Endometrium (tissue), 2 donors: Measurements from ENCODE around the gene TRIM38.
"Not testable (repeated sequence)": the region's sequence is repeated elsewhere in the genome, so short reads cannot be mapped to it uniquely, and the experiment has no call there.

Experiments used
- FAIRE-seq: peaks from 2 replicates; lab custom pipeline; 2012; peaks lifted over from hg19 to GRCh38; lab: Jason Lieb, UNC
- donor health status: control.
- donor health status: control.

TRIM38 gene

DNA sequence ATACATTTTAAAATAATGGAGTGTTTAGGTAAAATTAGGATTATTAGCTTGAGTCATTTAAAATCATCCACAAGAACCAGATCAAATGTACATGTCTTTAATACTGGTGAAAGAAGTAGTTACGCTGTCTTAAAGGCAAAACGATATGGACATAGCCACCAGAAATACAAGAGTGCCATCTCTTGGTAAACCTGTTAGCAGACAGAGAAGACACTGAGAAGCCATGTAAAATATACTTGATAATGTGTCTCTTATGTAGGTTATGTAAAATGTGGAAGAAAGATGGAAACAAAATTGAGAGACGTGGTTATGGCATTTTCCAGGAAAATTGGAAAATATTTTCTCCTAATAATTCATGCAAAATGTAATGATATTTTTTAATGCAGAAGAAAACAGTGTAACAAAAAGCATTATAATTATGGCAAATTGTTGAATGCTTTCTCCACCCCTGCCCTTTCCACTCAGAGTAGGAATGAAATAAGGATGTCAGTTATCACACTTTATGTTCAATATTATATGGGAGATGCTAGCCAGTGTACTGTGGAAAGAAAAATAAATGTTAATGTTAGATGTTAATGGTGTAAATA lies 19.9 kb upstream of the TRIM38 start:
- peak; percentile 77 for FAIRE-seq

DNA sequence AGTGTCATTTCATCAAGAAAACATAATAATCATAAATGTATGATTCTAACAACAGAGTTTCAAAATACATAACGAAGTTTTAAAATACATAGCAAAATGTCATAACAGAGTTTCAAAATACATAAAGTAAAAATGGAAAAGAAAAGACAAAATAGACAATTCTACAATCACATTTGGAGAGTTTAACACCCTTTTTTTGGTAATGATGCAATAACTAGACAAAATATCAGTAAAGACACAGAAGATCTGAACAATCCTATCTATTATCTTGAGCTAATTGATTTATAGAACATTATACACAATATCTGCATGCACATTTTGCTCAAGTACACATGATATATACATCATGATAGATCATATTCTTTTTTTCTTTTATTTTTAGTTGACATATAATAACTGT lies 18.7 kb upstream of the TRIM38 start:
- no peak for FAIRE-seq

DNA sequence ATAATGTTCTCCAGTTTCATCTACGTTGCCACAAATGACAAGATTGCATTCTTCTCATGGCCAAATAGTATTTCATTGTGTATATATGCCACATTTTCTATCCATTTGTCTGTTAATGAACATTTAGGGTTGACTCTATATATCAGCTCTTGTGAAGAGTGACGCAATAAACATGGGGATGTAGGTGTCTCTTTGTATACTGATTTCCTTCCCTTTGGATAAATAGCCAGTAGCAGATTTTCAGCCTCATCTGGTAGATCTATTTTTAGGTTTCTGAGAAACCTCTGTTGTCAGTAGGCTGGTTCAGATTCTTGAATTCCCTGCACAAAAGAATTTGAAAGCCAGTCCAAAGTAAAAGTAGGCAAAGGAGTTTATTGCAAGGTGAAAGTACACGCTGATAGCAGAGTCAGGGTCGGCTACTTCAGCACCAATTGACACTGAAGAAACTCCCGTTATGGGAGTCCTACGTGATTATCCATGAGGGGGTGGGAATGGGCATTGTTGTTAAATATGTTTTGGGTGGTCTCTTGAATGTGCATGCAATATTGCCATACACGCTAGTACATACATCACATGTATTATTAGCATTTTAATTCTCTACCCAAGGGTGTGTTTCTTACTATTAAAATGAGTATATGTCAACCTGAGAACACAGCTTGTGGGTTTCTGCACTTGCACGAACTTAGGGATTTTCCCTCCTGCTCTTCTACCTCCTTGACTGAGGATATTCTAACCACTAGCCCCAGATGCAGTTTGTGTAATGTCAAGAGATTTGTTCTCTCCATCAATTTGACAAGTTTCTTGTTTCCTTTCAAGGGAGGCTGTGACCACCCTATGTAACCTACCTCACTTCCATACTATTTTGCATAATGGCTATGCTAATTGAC lies 17.7 kb upstream of the TRIM38 start:
- no peak for FAIRE-seq

DNA sequence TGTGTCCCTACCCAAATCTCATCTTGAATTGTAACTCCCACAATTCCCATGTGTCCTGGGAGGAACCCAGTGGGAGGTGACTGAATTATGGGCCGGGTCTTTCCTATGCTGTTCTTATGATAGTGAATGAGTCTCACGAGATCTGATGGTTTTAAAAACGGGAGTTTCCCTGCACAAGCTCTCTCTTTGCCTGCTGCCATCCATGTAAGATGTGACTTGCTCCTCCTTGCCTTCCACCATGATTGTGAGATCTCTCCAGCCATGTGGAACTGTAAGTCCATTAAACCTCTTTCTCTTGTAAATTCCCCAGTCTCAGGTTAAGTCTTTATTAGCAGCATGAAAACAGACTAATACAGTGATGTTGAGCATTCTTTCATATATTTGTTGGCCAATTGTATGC lies 16.9 kb upstream of the TRIM38 start:
- FAIRE-seq: not testable (repeated sequence)

DNA sequence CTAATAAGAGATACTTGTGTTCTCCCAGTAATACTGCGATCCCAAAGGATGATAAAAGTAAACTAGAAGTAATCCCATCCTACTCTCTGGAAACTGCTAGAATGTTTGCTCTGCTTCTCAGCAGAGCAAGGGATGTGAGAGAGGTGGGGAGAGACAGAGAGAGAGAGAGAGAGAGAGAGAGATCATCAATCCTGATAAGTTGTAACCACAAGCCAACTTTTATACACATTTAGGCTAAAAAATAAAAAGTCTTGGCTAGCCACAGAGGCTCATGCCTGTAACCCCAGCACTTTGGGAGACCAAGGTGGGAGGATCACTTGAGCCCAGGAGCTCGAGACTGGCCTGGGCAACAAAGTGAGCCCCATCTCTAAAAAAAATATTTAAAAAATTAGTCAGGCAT lies 16.0 kb upstream of the TRIM38 start:
- no peak for FAIRE-seq

DNA sequence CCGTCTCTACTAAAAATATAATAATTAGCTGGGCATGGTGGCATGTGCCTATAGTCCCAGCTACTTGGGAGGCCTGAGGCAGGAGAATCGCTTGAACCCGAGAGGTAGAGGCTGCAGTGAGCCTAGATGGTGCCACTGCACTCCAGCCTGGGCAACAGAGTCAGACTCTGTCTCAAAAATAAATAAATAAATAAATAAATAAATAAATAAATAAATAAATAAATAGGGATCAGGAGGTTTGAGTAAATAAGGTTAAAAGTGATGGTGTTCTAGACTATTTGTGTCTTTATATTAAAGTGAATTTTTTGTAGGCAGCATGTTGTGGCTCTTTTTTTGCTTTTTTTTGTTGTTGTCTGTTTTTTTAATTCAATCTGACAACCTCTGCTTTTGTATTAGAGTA lies 15.1 kb upstream of the TRIM38 start:
- FAIRE-seq: not testable (repeated sequence)

DNA sequence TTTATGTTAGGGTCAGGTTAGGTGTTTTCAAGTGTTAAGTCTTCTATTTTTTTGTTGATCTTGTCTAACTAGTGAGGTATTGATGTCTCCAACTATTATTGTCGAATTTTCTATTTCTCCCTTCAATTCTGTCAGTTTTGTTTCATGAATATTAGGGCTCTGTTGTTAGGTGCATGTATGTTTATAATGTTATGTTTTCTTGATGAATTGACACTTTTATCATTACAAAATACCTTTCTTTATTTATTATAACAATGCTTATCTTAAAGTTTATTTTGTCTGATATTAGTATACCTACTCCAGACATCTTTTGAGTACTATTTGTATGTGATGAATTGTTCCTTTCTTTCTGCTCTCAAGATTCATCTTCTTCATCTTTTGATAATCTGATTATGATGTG lies 12.9 kb upstream of the TRIM38 start:
- no peak for FAIRE-seq

DNA sequence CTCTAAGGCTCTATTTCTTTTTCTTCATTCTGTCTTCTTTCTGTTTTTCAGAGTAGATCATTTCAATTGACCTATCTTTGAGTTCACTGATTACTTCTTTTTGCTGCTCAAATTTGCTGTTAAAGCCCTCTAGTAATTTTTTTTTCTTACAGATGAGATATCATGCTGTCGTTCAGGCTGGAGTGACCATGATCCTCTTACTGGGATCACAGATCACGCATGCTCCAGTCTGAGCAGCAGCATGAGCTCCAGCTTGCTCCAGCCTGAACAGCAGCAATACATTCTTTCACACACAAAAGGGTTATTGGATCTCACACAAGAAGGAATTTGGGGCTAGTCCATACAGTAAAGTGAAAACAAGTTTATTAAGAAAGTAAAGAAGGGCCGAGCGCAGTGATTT lies 12.3 kb upstream of the TRIM38 start:
- FAIRE-seq: no peak

DNA sequence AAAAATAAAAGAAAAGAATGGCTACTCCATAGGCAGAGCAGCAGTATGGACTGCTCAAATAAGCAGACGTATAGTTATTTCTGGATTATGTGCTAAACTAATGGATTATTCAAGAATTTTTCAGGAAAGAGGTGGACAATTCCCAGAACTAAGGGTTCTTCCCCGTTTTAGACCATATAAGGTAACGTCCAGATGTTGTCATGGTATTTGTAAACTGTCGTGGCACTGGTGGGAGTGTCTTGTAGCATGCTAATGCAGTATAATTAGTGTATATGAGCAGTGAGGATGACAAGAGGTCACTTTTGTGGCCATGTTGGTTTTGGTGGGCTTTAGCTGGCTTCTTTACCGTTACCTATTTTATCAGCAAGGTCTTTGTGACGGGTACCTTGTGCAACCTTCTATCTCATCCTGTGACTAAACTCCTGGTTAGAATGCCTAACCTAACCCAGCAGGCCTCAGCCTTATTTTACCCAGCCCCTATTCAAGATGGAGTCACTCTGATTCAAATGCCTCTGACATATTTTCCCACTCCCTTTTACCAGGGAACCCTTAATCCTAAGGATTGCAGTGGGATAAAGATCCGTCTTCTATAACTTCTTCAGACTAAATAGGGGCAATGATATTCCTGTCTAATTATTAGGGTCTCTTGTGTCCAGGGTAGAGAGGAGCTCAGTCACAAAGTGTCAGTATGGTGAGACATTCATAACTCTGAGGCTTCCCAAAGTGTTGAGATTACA lies 11.1 kb upstream of the TRIM38 start:
- no peak for FAIRE-seq

DNA sequence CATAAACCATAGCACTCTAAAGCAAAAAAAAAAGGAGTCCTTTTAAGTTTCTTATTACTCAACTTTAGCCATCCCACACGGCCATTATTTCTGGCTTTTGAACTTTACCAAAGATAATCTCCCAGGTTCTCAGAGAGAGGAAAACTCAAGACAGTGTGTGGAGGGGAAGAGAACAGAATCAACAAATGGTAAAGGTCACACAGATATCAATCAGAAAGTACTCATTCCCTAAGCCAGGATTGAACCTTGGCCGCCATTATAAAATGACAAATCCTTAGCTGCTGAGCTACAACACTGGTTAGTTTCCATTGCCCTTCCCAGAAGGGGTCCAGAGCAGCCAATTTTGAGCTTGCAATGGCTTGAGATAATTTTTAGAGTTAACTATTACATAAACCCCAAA lies 10.1 kb upstream of the TRIM38 start:
- no peak for FAIRE-seq

DNA sequence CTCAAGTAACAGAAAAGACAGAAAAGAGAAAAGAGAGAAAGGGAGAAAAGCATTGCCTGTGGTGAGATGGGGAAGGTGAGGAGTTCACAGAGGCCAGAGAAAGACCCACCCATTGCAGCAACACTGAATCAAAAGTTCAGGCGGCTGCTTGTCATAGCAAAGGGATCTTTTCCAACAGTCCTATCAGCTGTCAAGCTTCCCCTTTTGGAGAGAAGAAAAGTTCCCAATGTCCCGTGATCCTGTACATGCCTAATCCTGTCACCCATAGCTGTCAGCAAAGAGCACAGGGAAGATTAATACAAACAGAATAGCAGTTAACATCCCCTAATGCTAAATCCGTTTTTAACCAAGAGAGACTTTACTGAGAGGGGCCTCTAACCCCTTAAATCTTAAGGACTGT lies 8.9 kb upstream of the TRIM38 start:
- FAIRE-seq: no peak

DNA sequence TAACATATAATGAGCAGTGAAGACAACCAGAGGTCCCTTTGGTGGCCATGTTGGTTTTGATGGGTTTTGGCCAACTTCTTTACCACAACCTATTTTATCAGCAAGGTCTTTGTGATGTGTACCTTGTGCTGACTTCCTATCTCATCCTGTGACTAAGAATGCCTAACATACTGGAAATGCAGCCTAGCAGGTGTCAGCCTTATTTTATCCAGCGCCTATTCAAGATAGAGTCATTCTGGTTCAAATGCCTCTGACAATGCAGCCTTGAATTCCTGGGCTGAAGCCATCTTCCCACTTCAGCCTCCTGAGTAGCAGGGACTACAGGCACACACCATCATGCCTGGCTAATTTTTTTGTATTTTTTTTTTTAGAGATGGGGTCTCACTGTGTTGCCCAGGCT lies 7.8 kb upstream of the TRIM38 start:
- FAIRE-seq: no peak

DNA sequence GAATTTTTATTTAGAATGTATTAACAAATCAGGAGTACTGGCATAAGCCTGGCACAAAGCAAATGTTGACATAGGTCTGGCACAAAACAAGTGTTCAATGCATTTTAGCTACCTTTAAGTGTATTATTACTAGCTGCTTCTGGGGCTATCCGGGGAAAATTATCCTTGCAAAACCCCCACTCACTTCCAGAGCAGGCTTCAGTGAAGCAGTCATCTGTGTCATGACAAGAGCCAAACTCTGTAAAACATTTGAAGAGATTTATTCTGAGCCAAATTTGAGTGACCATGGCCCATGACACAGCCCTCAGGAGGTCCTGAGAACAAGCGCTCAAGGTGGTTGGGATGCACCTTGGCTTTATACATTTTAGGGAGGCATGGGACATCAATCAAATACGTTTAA lies 6.4 kb upstream of the TRIM38 start:
- FAIRE-seq: no peak

DNA sequence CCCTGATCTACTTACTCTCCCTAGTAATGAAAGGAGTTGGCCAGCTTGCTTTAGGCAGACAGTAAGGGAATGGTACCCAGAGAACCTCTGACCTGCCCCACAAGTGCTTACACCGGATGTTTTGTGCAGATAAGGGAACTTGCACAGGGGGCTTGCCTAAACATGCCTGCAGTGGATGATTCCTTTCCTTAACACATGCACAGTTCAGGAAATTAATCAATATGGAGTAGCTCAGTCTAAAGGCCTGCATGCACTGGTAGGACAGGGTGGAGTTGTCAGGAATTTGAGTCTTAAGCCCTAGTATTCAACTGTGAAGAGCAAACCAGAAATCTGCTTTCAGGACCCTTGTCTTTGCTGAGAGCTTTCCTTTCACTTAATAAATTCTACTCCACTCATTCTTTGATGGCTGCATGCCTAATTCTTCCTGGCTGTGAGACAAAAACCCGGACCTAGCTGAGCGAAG lies 3.9 kb upstream of the TRIM38 start:
- no peak for FAIRE-seq

DNA sequence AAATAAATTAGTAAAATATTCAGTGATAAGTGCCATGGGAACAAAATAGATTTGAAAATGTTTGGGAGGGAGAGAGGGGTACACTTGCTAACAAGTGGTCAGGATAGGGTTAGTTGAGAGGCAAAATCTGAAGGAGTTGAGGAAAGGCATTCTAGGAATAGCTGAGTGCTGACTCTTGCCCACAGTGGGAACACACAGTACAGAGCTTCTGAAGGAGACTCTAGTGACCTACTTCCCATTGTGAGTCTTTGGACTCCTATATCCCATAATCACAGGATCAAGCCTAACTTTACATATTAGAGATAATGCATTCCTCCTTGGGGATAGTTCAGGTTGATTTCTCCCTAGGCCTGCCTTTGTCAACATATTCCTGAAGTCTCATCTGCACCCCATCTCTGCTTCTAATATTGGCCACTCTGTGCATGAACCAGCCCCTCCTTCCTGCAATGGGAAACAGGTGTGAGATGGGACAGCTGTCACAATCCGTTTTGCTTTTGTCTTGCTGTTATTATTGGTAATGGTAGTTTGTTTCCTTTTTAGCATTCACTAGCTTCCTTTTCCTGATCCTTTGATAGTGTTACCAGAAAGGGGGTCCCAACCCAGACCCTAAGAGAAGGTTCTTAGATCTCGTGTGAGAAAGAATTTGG lies 2.6 kb upstream of the TRIM38 start:
- no peak for FAIRE-seq

DNA sequence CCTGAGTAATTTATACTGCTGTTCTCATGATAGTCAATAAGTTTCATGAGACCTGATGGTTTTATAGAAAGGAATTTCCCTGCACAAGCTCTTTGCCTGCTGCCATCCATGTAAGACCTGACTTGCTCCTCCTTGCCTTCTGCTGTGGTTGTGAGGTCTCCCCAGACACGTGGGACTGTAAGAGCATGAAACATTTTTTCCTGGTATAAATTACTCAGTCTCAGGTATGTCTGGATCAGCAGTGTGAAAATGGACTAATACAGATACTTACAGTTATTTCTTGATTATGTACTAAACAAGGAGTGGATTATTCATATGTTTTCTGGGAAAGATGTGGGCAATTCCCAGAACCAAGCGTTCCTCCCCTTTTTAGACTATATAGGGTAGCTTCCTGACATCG lies 1.9 kb upstream of the TRIM38 start:
- no peak for FAIRE-seq

DNA sequence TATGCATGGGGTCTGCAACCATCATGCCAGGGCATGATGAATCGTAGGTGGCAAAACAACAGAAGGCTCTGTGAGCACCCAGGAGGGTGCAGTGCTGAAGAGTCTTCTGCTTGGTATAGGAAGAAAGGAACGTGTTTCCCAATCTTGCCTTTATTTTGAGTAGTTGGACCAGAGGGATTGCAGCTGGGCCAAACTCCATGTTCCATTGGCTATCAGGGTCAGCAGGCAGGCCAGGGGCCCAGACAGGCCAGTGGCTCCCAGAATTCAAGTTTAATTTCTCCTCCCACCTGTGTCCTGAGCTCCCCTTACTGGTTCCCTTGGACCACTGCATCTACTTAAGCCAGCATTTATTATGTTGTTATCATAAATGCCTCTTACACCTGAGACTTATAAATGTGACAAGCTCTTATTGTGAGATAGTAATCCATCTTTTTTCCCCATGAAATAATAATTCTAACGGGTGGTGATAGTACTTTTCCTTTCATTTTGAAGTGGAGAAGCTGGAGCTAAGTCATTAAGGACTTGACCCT lies 918 bp upstream of the TRIM38 start:
- no peak for FAIRE-seq

DNA sequence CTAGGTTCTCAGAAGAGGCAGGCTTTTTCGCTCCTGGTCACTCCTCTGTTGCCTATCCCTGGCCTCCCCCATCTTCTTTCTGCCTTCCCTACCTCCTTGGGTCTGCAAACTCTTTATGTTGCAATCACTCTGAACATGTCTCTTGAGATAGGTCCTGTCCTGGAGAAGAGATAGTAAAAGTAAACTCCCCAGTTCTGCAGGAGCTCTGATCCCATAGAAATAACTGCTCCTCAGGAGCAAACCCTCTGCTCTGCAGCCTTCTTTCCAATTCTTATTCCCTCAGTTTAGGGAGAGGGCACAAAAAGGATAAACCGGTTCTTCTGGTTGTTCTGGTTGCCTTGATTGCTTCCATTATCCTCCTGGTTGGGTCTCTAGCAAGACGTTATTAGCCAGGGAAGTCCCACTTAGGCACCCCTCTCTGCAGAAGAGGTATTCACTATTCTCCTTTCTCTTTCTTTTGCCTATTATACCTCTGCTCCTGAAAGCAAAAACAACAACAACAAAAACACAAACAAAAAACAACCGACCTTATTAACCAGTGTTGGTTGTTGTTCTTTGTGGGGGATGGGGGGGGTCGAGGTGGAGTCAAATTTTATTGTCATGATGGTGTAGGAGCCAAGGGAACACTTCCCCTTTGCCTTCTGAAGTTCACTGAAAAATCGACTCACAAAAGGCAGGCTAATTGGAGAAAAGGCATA lies 973 bp downstream of the TRIM38 start:
- no peak for FAIRE-seq

DNA sequence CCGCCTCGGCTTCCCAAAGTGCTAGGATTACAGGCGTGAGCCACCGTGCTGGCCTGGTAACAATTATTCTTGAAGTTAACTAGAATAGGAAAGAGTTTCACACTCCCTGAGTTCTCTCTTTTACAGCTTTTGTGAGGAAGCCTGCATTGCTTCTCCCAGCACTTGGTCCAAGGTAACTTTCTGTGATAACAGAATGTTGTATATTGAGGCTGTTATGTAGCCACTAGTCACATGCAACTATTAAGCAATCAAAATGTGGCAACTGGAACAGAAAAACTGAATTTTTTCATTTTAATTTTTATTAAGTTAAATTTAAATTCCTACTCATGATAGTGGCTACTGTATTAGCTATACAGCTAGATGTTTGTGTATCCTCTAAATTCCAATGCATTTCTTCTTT lies 2.5 kb downstream of the TRIM38 start:
- no peak for FAIRE-seq

DNA sequence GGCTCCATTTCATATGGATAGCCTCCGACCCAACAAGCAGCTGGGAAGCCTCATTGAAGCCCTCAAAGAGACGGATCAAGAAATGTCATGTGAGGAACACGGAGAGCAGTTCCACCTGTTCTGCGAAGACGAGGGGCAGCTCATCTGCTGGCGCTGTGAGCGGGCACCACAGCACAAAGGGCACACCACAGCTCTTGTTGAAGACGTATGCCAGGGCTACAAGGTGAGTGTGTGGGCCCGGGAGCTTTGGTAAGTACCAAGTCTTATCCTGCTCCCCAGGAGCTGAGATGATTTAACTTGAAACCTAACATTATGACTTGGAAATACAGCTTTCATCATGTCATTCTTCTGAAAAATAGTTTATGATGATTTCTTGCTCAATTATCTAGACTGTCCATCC lies 4.1 kb downstream of the TRIM38 start:
- no peak for FAIRE-seq

DNA sequence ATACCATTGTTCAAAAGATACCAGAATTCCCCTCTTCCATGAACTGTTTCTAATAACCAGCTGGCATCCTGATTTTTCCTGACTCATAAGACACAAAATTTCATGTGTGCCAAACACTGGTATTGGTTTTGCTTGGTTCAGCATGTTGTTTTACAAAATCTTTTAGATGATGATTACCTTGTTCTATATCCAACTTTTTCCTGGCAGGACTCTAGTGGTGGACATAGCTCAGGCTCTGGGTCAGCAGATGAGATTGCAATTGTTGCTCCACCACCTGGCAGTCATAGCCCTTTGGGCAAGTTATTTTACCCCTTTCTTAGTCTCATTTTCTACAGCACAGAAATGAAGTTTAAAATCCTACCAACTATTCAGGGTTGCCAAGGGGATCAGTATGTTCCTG lies 6.2 kb downstream of the TRIM38 start:
- FAIRE-seq: no peak
